ENCODE results near the gene PDE3B.
"Not testable (repeated sequence)": the region's sequence is repeated elsewhere in the genome, so short reads cannot be mapped to it uniquely, and the experiment has no call there.

PDE3B gene

GRCh38 chr11:14643697-14644225 lies at the start of gene PDE3B:
PDE3B (plus strand) TSS chr11:14643804; CDS start chr11:14644076, 272 bp downstream.
- peak; percentile 68 for DNase-seq

DNA sequence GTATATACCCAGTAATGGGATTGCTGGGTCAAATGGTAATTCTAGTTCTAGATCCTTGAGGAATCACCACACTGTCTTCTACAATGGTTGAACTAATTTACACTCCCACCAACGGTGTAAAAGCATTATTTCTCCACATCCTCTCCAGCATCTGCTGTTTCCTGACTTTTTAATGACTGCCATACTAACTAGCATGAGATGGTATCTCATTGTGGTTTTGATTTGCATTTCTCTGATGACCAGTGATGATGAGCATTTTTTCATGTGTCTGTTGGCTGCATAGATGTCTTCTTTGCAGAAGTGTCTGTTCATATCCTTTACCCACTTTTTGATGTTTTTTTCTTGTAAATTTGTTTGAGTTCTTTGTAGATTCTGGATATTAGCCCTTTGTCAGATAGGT lies 48.3 kb upstream of the PDE3B start:
- not testable (repeated sequence) for DNase-seq

GRCh38 chr11:14607713-14608112 lies 35.9 kb upstream of the PDE3B start:
- no peak for DNase-seq

GRCh38 chr11:14609902-14610301 lies 33.7 kb upstream of the PDE3B start:
- DNase-seq = no peak

- no peak for DNase-seq
Observed at GRCh38 chr11:14611939-14612338, 31.7 kb upstream of the PDE3B start.

DNA sequence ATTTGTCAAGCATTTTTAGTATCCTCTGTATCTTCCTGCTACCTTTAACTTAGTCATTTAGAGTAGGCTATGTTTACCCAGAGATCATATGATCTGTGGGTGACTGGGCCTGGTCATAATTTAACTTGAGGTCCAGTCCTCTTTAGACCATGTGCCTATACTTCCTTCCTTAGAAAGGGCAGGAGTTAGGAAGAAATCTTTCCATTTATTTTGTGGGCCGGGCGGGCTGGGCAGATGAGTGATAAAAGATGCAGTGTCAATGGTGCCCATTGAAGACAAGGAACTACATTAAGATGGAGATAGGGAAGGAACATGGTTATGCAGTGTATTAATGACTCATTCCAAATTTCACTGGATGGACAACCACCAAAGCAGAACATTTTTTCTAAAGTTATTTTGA lies 30.9 kb upstream of the PDE3B start:
- DNase-seq = no peak

- no peak for DNase-seq
Observed at GRCh38 chr11:14614091-14614622, 29.4 kb upstream of the PDE3B start.

DNA sequence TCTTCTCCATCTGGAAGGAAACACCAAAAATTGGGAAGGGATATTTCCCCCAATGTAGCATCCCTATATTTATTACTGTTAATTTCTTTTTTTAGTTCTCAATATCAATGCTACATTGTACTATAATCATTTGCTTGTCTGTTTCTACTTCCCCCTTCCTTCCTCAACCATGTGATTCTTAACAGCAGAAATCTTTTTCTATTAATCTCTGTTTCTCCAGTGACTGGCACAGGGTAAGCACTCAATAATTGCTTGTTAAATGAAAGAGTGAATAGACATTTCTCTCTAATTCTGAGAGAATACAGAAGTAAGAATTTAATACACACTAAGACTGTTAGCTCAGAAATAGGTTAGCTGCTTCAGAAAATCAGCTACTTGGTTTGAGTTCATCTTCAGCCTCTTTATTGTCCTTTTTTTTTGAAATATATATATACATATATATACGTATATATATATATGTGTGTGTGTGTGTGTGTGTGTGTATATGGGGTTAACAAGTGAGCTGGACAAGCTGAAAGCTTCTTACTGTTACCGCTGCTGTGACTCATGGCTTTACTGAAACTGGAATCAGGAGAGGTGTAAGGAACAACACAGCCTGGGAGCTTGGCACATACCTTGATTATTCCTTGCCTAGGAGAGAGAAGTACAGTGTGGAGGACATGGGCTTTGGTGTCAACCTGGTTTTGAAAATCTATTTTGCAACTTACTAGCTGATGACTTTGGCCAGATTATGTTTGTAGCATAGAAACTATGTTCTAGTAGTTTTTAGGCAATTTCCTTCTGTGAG lies 26.2 kb upstream of the PDE3B start:
- DNase-seq = no peak

DNA sequence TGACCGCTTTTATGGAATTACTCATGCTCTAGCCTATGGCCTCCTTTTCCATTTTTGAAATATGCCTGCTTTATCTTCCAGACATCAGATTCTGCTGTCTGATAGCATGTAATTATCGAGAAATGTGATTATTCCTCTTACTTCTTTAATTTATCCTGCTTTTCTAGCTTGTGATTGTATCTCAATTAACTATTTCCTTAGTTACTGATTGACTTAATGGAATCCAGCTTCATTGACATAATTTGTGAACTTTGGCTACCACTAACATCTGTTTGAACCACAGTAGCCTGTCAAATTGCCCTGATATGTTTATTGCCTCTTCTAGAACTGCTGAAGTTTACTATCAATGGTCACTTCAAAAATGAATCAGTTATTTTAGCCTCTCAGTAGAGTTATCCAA lies 25.5 kb upstream of the PDE3B start:
- no peak for DNase-seq

- no peak for DNase-seq
Observed at GRCh38 chr11:14619603-14620531, 23.7 kb upstream of the PDE3B start.

- DNase-seq = no peak
Observed at GRCh38 chr11:14622223-14622954, 21.2 kb upstream of the PDE3B start.

- DNase-seq = no peak
Observed at GRCh38 chr11:14623036-14623435, 20.6 kb upstream of the PDE3B start.

- DNase-seq = no peak
Observed at GRCh38 chr11:14625586-14626205, 17.9 kb upstream of the PDE3B start.

DNA sequence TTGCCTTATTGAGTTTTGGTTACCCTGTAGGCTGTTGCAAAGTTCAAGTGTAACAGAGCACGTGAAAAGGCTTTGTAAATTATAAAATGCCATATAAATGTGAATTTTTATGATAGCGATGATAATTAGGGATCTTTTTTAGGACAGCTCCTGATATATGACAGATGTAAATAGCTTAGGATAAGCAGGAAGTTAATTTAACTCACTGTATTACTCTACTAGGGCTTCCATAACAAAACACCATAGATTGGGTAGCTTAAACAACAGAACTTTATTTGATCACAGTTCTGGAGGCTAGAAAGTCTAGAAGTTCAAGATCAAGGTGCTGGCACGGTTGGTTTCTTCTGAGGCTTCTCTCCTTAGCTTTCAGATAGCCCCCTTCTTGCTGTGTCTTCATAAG lies 17.0 kb upstream of the PDE3B start:
- no peak for DNase-seq

DNA sequence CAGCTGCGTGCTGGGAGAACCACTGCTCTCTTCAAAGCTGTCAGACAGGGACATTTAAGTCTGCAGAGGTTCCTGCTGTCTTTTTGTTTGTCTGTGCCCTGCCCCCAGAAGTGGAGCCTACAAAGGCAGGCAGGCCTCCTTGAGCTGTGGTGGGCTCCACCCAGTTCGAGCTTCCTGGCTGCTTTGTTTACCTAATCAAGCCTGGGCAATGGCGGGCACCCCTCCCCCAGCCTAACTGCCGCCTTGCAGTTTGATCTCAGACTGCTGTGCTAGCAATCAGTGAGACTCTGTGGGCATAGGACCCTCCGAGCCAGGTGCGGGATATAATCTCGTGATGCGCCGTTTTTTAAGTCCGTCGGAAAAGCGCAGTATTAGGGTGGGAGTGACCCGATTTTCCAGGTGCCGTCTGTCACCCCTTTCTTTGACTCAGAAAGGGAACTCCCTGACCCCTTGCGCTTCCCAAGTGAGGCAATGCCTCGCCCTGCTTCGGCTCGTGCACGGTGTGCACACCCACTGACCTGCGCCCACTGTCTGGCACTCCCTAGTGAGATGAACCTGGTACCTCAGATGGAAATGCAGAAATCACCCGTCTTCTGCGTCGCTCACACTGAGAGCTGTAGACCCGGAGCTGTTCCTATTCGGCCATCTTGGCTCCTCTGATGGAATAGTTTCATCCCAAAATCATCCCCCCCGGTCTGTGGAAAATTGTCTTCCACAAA lies 9.9 kb upstream of the PDE3B start:
- not testable (repeated sequence) for DNase-seq

GRCh38 chr11:14634813-14635212 lies 8.8 kb upstream of the PDE3B start:
- no peak for DNase-seq

DNA sequence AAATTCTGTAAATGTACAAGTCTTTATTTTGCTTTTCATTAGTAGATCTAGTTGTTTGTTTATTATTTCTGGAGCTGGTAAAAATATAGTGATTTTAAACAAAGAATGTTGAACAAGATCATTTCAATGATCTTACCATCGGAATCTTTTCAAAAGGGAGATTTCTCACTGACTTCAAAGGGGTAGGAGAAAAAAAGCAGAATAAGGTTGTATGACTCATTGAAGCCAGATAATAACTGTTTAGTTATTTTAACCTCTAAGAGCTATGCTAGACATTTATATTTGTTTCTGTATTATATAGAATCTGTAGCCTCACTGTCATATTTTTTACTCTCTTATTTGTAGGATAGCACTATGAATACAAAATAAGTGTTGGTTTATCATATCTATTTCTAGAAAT lies 8.1 kb upstream of the PDE3B start:
- no peak for DNase-seq

- no peak for DNase-seq
Observed at GRCh38 chr11:14636119-14636518, 7.5 kb upstream of the PDE3B start.

DNA sequence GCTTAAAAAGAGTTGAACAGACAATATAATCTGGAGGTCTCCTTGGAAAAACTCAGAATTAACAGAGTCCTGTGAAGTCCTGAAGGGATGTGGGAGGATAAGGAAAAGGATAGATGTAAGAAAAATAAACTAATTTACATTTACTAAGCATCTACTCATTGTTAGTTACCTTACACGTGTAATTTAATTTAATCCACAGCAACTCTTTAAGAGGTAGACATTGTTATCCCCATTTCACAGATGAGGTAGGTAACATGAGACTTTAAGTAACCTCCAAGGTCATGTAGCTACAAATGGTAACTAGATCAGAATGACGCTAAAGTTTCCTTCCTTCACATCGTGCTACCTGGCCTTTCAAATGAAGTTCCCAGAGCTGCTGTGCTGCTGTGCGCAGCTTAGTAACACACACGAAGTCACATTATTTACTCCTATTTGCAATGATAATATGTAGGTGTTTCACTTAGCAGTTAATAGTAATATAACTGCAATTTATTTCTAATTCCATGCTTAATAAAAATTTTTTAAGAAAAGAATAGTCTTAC lies 5.7 kb upstream of the PDE3B start:
- DNase-seq = no peak

GRCh38 chr11:14638561-14638960 lies 5.0 kb upstream of the PDE3B start:
- no peak for DNase-seq

DNA sequence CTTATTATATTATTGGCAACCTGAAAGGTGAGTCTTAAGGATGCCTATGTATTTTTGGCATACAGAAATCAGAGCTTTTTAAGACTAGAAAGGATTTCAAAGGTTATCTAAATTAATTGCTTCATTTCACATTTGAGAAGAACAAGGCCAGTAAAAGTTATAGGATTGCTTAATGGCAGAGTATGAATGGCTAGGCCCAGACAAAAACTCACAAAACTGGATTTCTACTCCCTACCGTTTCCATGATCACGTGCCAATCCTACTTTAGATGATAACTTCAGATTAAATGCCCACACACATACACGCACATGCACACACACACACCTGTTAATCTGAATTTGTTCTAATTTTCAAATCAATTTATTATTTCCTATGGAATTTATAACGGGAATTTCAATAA lies 1.8 kb upstream of the PDE3B start:
- DNase-seq = no peak
